Hepatocyte (in vitro differentiated cells): ENCODE results near the gene B4GALT5. TPM values are rescaled to one million over a fixed set of nuclear protein-coding genes. Genes with fewer than 3 reads are reported as not detected.

Source experiments
- DNase-seq: peaks from one replicate; pipeline ENCODE4 v3.0.0-alpha.2; 2016; ENCODE audit warnings: low spot score
- H2AFZ ChIP-seq: fragments of 200-600 bp; sonication (generic); 2 replicates; pipeline ENCODE4 v1.6.0; 2016; ENCODE audit warnings: antibody characterized with exemption, mild to moderate bottlenecking
- H3K27ac ChIP-seq: fragments of 200-600 bp; sonication (generic); 2 replicates; pipeline ENCODE4 v1.5.1; 2016; ENCODE audit warnings: mild to moderate bottlenecking
- H3K27me3 ChIP-seq: fragments of 200-600 bp; sonication (generic); 2 replicates; pipeline ENCODE4 v1.6.1; 2016
- H3K36me3 ChIP-seq: fragments of 200-600 bp; sonication (generic); replicated peaks from 2 replicates; pipeline ENCODE4 v1.5.1; 2016; ENCODE audit warnings: low read depth; ENCODE audit not compliant: insufficient read depth
- H3K4me1 ChIP-seq: fragments of 200-600 bp; sonication (generic); 2 replicates; pipeline ENCODE4 v1.5.1; 2016; ENCODE audit warnings: mild to moderate bottlenecking, moderate library complexity; ENCODE audit not compliant: insufficient read depth
- H3K4me2 ChIP-seq: fragments of 200-600 bp; sonication (generic); 2 replicates; pipeline ENCODE4 v1.6.0; 2016
- H3K4me3 ChIP-seq: fragments of 200-600 bp; sonication (generic); 2 replicates; pipeline ENCODE4 v1.5.1; 2016; ENCODE audit warnings: mild to moderate bottlenecking
- H3K79me2 ChIP-seq: fragments of 200-600 bp; sonication (generic); 2 replicates; pipeline ENCODE4 v1.6.0; 2017; ENCODE audit warnings: mild to moderate bottlenecking
- H3K9me2 ChIP-seq: fragments of 200-600 bp; sonication (generic); replicated peaks from 2 replicates; pipeline ENCODE4 v1.6.0; 2017; ENCODE audit warnings: mild to moderate bottlenecking; ENCODE audit not compliant: insufficient read depth
- H3K9me3 ChIP-seq: fragments of 200-600 bp; sonication (generic); 2 replicates; pipeline ENCODE4 v1.5.1; 2016; ENCODE audit warnings: low read depth, mild to moderate bottlenecking
- H4K20me1 ChIP-seq: fragments of 200-600 bp; sonication (generic); 2 replicates; pipeline ENCODE4 v1.6.0; 2016; ENCODE audit warnings: mild to moderate bottlenecking; ENCODE audit not compliant: insufficient read depth, poor library complexity, severe bottlenecking
- EZH2 ChIP-seq: fragments of 200-600 bp; sonication (generic); IDR thresholded peaks from 2 replicates; pipeline ENCODE4 v1.6.1; 2016; ENCODE audit warnings: antibody characterized with exemption, mild to moderate bottlenecking, borderline replicate concordance
- EZH2phosphoT487 ChIP-seq: fragments of 200-600 bp; sonication (generic); IDR thresholded peaks from one replicate; pipeline ENCODE4 v1.6.1; 2018; ENCODE audit warnings: antibody characterized with exemption, mild to moderate bottlenecking, low read depth, moderate library complexity; ENCODE audit not compliant: unreplicated experiment, severe bottlenecking
- WGBS: methylation state at CpG from one replicate; pipeline ENCODE4 v1.1.6; 2016; ENCODE audit warnings: low lambda C conversion rate; ENCODE audit errors: missing lambda C conversion rate; 5-methylcytosine and 5-hydroxymethylcytosine counted together
- polyA plus RNA-seq: library from polyadenylated mRNA; unstranded; fragments of >200 nt; fragmentation: Nextera tagmentation; extraction: Ambion mirVana; gene quantifications from 2 replicates; pipeline ENCODE4 v1.2.1, GENCODE V29; 2016
- total RNA-seq: library from RNA; depleted of rRNA; stranded (reverse); fragments of >200 nt; gene quantifications from 2 replicates; pipeline ENCODE4 v1.2.3, GENCODE V29; 2014
- TF ChIP-seq, protein P1 (sequence below): fragments of 200-600 bp; sonication (generic); IDR thresholded peaks from 2 replicates; pipeline ENCODE4 v1.5.1; 2016; ENCODE audit warnings: antibody characterized with exemption, mild to moderate bottlenecking; ENCODE audit not compliant: poor library complexity

B4GALT5 gene
- total and polyA plus RNA-seq, 2 experiments from 2014 or later, result 12.9 to 41.8 TPM

DNA sequence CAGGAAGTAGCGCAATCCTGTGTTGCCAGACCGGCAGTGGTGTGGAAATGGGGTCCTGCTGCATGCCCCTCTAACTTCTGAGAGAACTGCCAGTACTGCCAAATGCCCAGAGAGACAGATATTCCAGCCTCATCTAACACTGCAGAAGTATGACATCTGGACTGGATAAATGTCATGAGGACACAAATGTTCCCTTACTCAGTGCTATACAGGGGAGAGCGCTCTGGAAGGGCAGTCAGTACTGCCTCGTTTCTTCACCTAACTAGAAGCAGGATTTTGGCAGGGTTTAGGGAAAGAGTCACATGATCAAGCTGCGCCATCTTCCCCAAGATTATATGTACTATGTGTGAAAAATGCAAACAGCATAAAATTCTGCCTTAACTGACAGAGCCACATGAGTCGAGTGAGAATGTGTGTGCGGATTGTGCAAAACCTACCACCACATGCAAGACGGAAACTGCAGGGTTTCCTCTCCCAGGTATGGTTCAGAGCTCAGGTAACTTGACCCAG lies 59.7 kb downstream of the B4GALT5 start:
- Histone ChIP-seq H3K9me2 (no peaks in the 10 kb centered on the region), H3K4me1 (peaks cover 9% of the 10 kb centered on the region), H4K20me1 (peaks cover 19% of the 10 kb centered on the region), H3K4me2 (no peak overlapping the region), H3K36me3 (peaks cover 10% of the 10 kb centered on the region), H3K9me3 (no peaks in the 10 kb centered on the region), H3K27ac (no peak overlapping the region), H2AFZ (no peak overlapping the region), H3K27me3 (no peaks in the 10 kb centered on the region), H3K4me3 (no peak overlapping the region), H3K79me2 (peaks cover 76% of the 10 kb centered on the region)
- TF ChIP-seq, protein P1, sequence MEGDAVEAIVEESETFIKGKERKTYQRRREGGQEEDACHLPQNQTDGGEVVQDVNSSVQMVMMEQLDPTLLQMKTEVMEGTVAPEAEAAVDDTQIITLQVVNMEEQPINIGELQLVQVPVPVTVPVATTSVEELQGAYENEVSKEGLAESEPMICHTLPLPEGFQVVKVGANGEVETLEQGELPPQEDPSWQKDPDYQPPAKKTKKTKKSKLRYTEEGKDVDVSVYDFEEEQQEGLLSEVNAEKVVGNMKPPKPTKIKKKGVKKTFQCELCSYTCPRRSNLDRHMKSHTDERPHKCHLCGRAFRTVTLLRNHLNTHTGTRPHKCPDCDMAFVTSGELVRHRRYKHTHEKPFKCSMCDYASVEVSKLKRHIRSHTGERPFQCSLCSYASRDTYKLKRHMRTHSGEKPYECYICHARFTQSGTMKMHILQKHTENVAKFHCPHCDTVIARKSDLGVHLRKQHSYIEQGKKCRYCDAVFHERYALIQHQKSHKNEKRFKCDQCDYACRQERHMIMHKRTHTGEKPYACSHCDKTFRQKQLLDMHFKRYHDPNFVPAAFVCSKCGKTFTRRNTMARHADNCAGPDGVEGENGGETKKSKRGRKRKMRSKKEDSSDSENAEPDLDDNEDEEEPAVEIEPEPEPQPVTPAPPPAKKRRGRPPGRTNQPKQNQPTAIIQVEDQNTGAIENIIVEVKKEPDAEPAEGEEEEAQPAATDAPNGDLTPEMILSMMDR, result no peak
- TF ChIP-seq EZH2, result no peak
- no peak for TF ChIP-seq EZH2phosphoT487
- WGBS, result 96% methylated on average over 8 of the region's 8 CpGs
- no peak for DNase-seq

DNA sequence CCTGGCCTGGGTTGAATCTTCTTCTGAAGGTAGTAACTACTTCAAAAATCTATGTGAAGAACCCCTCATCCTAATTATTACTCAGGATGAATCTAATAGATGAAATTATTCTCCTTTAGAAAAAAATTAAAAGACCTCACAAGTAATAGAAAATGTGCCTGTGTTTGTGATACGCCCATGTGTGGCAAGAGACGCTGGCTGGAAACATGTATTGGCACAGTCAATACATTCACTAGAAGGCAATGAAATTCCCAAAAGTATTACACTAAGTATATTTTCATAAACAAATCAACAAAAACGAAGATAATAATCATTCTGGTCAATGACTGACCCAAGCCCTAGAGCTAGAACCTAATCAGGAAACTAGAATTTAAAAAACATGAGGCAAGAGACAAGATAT lies 64.0 kb downstream of the B4GALT5 start:
- Histone ChIP-seq H3K4me1 (no peaks in the 10 kb centered on the region), H4K20me1 (peaks cover 4% of the 10 kb centered on the region), H3K4me2 (no peak overlapping the region), H3K79me2 (peaks cover 41% of the 10 kb centered on the region), H3K36me3 (peaks cover 10% of the 10 kb centered on the region), H3K4me3 (no peak overlapping the region), H3K9me2 (no peaks in the 10 kb centered on the region), H3K27ac (no peak overlapping the region), H3K27me3 (no peaks in the 10 kb centered on the region), H2AFZ (no peak overlapping the region), H3K9me3 (no peaks in the 10 kb centered on the region)
- DNase-seq, result no peak
- WGBS, result 94% methylated on average over 3 of the region's 3 CpGs
- TF ChIP-seq EZH2phosphoT487, result no peak
- TF ChIP-seq, protein P1, result no peak
- no peak for TF ChIP-seq EZH2

DNA sequence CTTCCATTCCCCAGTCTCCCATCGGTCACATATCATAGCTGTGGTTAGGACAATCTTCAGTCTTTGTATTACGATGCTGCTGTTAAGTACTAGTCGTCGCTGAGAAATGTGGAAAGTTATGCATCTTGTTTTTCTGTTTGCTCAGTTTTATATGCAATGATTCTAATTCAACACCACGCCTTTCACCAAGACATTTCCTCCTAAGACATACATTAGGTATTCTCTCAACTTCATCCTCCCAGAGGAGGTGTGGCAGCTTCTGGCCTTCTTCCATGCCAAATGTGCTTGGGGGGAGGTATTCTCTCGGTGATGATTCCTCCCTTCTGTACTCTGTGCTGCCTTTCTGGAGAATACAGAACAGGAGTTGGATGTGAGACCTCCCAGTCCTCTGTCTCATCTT lies 66.1 kb downstream of the B4GALT5 start:
- no peak overlapping the region for H2AFZ ChIP-seq
- peaks cover 20% of the 10 kb centered on the region for H3K79me2 ChIP-seq
- H3K27me3 ChIP-seq, result no peaks in the 10 kb centered on the region
- no peaks in the 10 kb centered on the region for H3K9me3 ChIP-seq
- DNase-seq, result no peak
- peaks cover 2% of the 10 kb centered on the region for H3K36me3 ChIP-seq
- no peak overlapping the region for H3K4me2 ChIP-seq
- peaks cover 4% of the 10 kb centered on the region for H4K20me1 ChIP-seq
- no peaks in the 10 kb centered on the region for H3K9me2 ChIP-seq
- H3K4me1 ChIP-seq, result peaks cover 7% of the 10 kb centered on the region
- H3K4me3 ChIP-seq, result no peak overlapping the region
- TF ChIP-seq EZH2phosphoT487 (no peak), EZH2 (no peak)
- TF ChIP-seq, protein P1, result no peak
- 92% methylated on average over 6 of the region's 6 CpGs for WGBS
- H3K27ac ChIP-seq, result no peak overlapping the region

DNA sequence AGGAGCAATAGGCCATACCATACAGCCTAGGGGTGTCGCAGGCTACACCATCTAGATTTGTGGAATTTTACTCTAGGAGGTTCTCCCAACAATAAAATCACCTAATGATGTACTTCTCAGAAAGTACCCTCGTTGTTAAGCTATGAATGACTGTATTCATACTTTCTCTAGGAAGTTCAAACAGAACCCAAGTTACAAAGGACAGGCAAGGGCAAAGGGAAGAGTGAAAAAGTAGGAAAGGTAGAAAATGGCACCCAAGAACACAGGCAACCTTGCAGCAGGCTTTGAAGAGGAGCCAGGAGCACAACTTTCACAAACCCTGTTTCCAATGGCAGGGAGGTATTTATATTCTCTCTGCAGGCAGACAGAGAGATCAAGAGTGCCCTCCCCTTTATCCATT lies 67.2 kb downstream of the B4GALT5 start:
- no peak overlapping the region for H3K4me3 ChIP-seq
- H3K9me2 ChIP-seq, result no peaks in the 10 kb centered on the region
- H2AFZ ChIP-seq, result no peak overlapping the region
- no peaks in the 10 kb centered on the region for H3K36me3 ChIP-seq
- TF ChIP-seq EZH2, result no peak
- TF ChIP-seq, protein P1, result no peak
- TF ChIP-seq EZH2phosphoT487, result no peak
- H3K4me1 ChIP-seq, result peaks cover 15% of the 10 kb centered on the region
- no peak overlapping the region for H3K4me2 ChIP-seq
- no peaks in the 10 kb centered on the region for H3K27me3 ChIP-seq
- H4K20me1 ChIP-seq, result peaks cover 4% of the 10 kb centered on the region
- WGBS, result 86% methylated on average over 2 of the region's 2 CpGs
- peaks cover 15% of the 10 kb centered on the region for H3K79me2 ChIP-seq
- DNase-seq, result no peak
- no peaks in the 10 kb centered on the region for H3K9me3 ChIP-seq
- no peak overlapping the region for H3K27ac ChIP-seq
